DMS 273 treated with DMSO at 0.1 percent for 48 hours (cell line): ENCODE measurements around the gene ZNF514.
A peak's percentile ranks its signal among the peaks of the same experiment; 100 is the strongest.
"Not testable (repeated sequence)": the region's sequence is repeated elsewhere in the genome, so short reads cannot be mapped to it uniquely, and the experiment has no call there.

Experiments used
- DNase-seq: peaks from one replicate; lab custom pipeline; 2025; lab: John Stamatoyannopoulos, UW

ZNF514 gene

GRCh38 chr2:95159690-95160449 lies at the start of gene ZNF514:
TSS of gene ZNF514 (minus strand) at chr2:95159848. CDS start at chr2:95153253, 6,595 bp downstream.
- DNase-seq: no peak

GRCh38 chr2:95208106-95208505 lies 48.5 kb upstream of the ZNF514 start:
- DNase-seq: no peak

GRCh38 chr2:95207111-95207961 lies 47.7 kb upstream of the ZNF514 start, which contains the start of gene ZNF892:
TSS of gene ZNF892 (plus strand) at chr2:95207521. CDS start at chr2:95207816, 295 bp downstream.
- DNase-seq: peak; percentile 88

GRCh38 chr2:95206096-95206495 lies 46.4 kb upstream of the ZNF514 start:
- DNase-seq: no peak

GRCh38 chr2:95204396-95204795 lies 44.7 kb upstream of the ZNF514 start:
- no peak for DNase-seq

- DNase-seq: no peak
These were observed 44.3 kb upstream of the ZNF514 start for GRCh38 chr2:95203911-95204310.

- not testable (repeated sequence) for DNase-seq
These were observed 33.3 kb upstream of the ZNF514 start for GRCh38 chr2:95192956-95193355.

GRCh38 chr2:95185973-95186372 lies 26.3 kb upstream of the ZNF514 start:
- DNase-seq: no peak

- no peak for DNase-seq
These were observed 25.5 kb upstream of the ZNF514 start for GRCh38 chr2:95185197-95185596.

- DNase-seq: no peak
These were observed 22.1 kb upstream of the ZNF514 start for GRCh38 chr2:95181774-95182173.

- DNase-seq: no peak
These were observed 19.8 kb upstream of the ZNF514 start for GRCh38 chr2:95179451-95179850.

GRCh38 chr2:95174031-95174542 lies 14.4 kb upstream of the ZNF514 start:
- DNase-seq: no peak

GRCh38 chr2:95171902-95172301 lies 12.3 kb upstream of the ZNF514 start:
- no peak for DNase-seq

- DNase-seq: no peak
These were observed 6.6 kb upstream of the ZNF514 start for GRCh38 chr2:95166065-95166763.

GRCh38 chr2:95165371-95166064 lies 5.9 kb upstream of the ZNF514 start, which contains the start of gene ZNF2:
TSS of gene ZNF2 (plus strand) at chr2:95165809. CDS start at chr2:95176227, 10,418 bp downstream.
- peak; percentile 91 for DNase-seq

GRCh38 chr2:95165030-95165370 lies 5.4 kb upstream of the ZNF514 start:
- no peak for DNase-seq

- no peak for DNase-seq
These were observed 593 bp downstream of the ZNF514 start for GRCh38 chr2:95158891-95159619.

GRCh38 chr2:95158441-95158840 lies 1.2 kb downstream of the ZNF514 start:
- DNase-seq: no peak

- DNase-seq: no peak
These were observed 10.2 kb downstream of the ZNF514 start for GRCh38 chr2:95149397-95149984.

- DNase-seq: no peak
These were observed 15.8 kb downstream of the ZNF514 start for GRCh38 chr2:95143838-95144237.
